OCI-LY7 (cell line): ENCODE results near the gene GIMAP1. TPM values are rescaled to one million over a fixed set of nuclear protein-coding genes. Genes with fewer than 3 reads are reported as not detected.

Source experiments
- BruUV-seq: library from RNA; stranded (reverse); fragments of 400-500 nt; replicated peaks from 2 replicates; lab custom pipeline; 2021; lab: Mats Ljungman, UMichigan
- CTCF ChIA-PET: fragments of 300-600 bp; sonication (Branson Sonifier 250); formaldehyde crosslinking; loops from one replicate; lab custom pipeline; 2022; ENCODE audit warnings: antibody characterized with exemption; ENCODE audit not compliant: unreplicated experiment; lab: Charles Lee
- POLR2A ChIA-PET: fragments of 300-600 bp; sonication (Branson Sonifier 250); formaldehyde crosslinking; loops from one replicate; lab custom pipeline; 2022; ENCODE audit warnings: antibody characterized with exemption; lab: Charles Lee
- DNase-seq: peaks from one replicate; pipeline ENCODE4 v3.0.0-alpha.2; 2015; ENCODE audit warnings: low spot score
- H2AFZ ChIP-seq: fragments of 200-600 bp; sonication (generic), shearing (Covaris generic); 2 replicates; pipeline ENCODE4 v1.6.1; 2014; ENCODE audit warnings: mild to moderate bottlenecking, antibody characterized with exemption, low read length, moderate library complexity
- H3K27ac ChIP-seq: fragments of 200-600 bp; sonication (generic); 2 replicates; pipeline ENCODE4 v1.5.1; 2014; ENCODE audit warnings: mixed run types, low read depth, mild to moderate bottlenecking, moderate library complexity, low read length, inconsistent platforms; ENCODE audit not compliant: poor library complexity, severe bottlenecking
- H3K36me3 ChIP-seq: fragments of 200-600 bp; sonication (generic); 2 replicates; pipeline ENCODE4 v1.6.1; 2014; ENCODE audit warnings: mild to moderate bottlenecking, antibody characterized with exemption, low read length, moderate library complexity, mixed read lengths; ENCODE audit not compliant: insufficient read depth
- H3K4me1 ChIP-seq: fragments of 200-600 bp; sonication (generic); 2 replicates; pipeline ENCODE4 v1.5.1; 2014; ENCODE audit warnings: mild to moderate bottlenecking, low read length; ENCODE audit not compliant: insufficient read depth, poor library complexity, severe bottlenecking
- H3K4me2 ChIP-seq: fragments of 200-600 bp; sonication (generic); 2 replicates; pipeline ENCODE4 v1.6.1; 2014; ENCODE audit warnings: mild to moderate bottlenecking, low read length
- H3K4me3 ChIP-seq: fragments of 200-600 bp; sonication (generic); 2 replicates; pipeline ENCODE4 v1.5.1; 2014; ENCODE audit warnings: mild to moderate bottlenecking, low read depth, low read length; ENCODE audit not compliant: poor library complexity, severe bottlenecking
- H3K79me2 ChIP-seq: fragments of 200-600 bp; sonication (generic); 2 replicates; pipeline ENCODE4 v1.6.1; 2016; ENCODE audit warnings: low read depth, mild to moderate bottlenecking, low read length, moderate library complexity, mixed read lengths; ENCODE audit not compliant: insufficient read depth
- H3K9me2 ChIP-seq: fragments of 200-600 bp; sonication (generic); 2 replicates; pipeline ENCODE4 v1.6.1; 2016; ENCODE audit warnings: mild to moderate bottlenecking, low read length, mixed read lengths; ENCODE audit not compliant: insufficient read depth
- H3K9me3 ChIP-seq: fragments of 200-600 bp; sonication (generic); 2 replicates; pipeline ENCODE4 v1.6.1; 2014; ENCODE audit warnings: mild to moderate bottlenecking, mixed run types, low read length, mixed read lengths
- H4K20me1 ChIP-seq: fragments of 200-600 bp; sonication (generic); 2 replicates; pipeline ENCODE4 v1.6.1; 2014; ENCODE audit warnings: mild to moderate bottlenecking, antibody characterized with exemption, low read length, moderate library complexity, mixed read lengths; ENCODE audit not compliant: insufficient read depth
- EZH2phosphoT487 ChIP-seq: fragments of 200-600 bp; sonication (generic); IDR thresholded peaks from 2 replicates; pipeline ENCODE4 v1.6.1; 2018; ENCODE audit warnings: low read depth, borderline replicate concordance, mild to moderate bottlenecking, mixed run types, antibody characterized with exemption, low read length, moderate library complexity, mixed read lengths
- intact Hi-C: fragments of 100-400 bp; cut with micrococcal nuclease; formaldehyde crosslinking; loops from one replicate; pipeline ENCODE4 v1.10.0; 2022; ENCODE audit not compliant: unreplicated experiment
- total RNA-seq, 2 experiments: library from RNA; depleted of rRNA in 1 of 2; stranded (reverse); fragments of >200 nt in 1 of 2; shearing (Covaris generic) in 1 of 2; gene quantifications; 2 replicates each; pipeline ENCODE4 v1.2.3, GENCODE V29; 2014 to 2022
- TF ChIP-seq, protein P1 (sequence below): fragments of 200-600 bp; sonication (generic); conservative IDR thresholded peaks from 2 replicates; pipeline ENCODE4 v1.5.1; 2014; ENCODE audit warnings: mild to moderate bottlenecking, antibody characterized with exemption, low read length, moderate library complexity, mixed read lengths

The GIMAP1 gene
- total RNA-seq, 2 experiments from 2014 or later = not detected

DNA sequence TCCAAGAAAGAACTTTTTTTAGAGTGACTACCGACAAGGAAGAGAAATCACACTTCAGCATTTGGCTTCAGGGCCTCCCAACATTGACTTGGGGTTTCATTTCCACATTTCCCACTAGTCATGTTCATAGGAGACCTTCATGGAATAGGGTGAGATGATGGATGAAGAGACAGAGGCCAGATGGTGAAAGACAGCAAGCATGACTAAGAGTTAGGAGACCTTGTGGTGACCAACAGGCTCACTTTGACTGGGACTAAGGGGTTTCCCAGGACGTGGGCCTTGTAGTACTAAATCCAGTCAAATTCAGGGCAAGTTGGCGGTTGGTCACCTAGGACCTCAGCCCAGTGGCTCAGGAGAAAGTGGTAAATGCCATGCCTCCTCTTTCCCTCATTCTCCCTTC lies 17.8 kb downstream of the GIMAP1 start:
- DNase-seq = no peak
- H3K79me2 ChIP-seq = no peaks in the 10 kb centered on the region
- H3K4me1 ChIP-seq = no peaks in the 10 kb centered on the region
- H3K9me3 ChIP-seq = no peaks in the 10 kb centered on the region
- no peak overlapping the region for H3K27ac ChIP-seq
- no peak for TF ChIP-seq EZH2phosphoT487
- TF ChIP-seq, protein P1, sequence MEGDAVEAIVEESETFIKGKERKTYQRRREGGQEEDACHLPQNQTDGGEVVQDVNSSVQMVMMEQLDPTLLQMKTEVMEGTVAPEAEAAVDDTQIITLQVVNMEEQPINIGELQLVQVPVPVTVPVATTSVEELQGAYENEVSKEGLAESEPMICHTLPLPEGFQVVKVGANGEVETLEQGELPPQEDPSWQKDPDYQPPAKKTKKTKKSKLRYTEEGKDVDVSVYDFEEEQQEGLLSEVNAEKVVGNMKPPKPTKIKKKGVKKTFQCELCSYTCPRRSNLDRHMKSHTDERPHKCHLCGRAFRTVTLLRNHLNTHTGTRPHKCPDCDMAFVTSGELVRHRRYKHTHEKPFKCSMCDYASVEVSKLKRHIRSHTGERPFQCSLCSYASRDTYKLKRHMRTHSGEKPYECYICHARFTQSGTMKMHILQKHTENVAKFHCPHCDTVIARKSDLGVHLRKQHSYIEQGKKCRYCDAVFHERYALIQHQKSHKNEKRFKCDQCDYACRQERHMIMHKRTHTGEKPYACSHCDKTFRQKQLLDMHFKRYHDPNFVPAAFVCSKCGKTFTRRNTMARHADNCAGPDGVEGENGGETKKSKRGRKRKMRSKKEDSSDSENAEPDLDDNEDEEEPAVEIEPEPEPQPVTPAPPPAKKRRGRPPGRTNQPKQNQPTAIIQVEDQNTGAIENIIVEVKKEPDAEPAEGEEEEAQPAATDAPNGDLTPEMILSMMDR = no peak
- H3K9me2 ChIP-seq = no peaks in the 10 kb centered on the region
- no TSS peak for BruUV-seq
- ChIA-PET POLR2A (interaction anchor here (0.6 kb wide), 1 partner anchor 968 kb away, joined by 4 read pairs; no protein-coding TSS in a partner anchor), CTCF (no interaction called here)
- no peaks in the 10 kb centered on the region for H3K36me3 ChIP-seq
- no peaks in the 10 kb centered on the region for H4K20me1 ChIP-seq
- H2AFZ ChIP-seq = no peak overlapping the region
- no peak overlapping the region for H3K4me2 ChIP-seq
- intact Hi-C loops = no loop called here
- no peak overlapping the region for H3K4me3 ChIP-seq

DNA sequence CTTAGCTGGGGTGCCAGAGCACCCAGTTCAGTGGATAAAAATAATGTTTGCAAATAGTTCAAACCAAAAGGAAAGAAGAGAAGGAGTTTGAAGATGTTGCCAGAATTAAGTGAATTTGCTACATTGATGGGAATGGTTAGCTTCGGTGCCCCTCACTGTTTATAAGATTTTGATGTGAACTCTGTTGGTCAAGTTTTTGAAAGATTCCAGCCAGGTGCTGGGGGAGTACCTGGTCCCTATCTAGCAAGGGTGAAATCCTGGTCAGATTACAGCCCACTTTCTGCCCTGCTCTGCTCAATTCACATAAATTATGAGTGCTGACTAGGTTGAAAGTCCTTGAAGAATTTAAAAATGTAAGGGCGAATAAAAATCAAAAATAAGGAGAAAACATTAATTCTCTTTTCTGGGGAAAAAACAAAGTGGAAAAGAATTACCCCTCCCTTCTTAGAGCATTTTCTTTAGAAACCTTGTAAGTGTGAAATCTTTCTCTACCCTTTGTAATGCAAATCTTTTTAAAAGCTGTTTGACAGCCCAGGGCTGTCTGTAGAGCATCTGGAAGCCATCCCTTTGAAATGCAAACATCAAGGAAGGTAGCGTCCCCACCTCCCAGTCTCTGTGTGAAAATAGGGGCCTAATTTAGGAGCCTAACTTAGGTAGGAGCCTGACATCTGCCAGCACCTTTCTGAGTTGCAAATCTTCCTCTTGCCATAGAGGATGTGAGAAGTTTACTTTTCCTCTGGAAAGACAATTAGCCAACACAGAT lies 19.4 kb downstream of the GIMAP1 start:
- POLR2A ChIA-PET = no interaction called here
- no peak overlapping the region for H3K27ac ChIP-seq
- H3K9me2 ChIP-seq = no peaks in the 10 kb centered on the region
- intact Hi-C loops = no loop called here
- no peak overlapping the region for H3K4me3 ChIP-seq
- TF ChIP-seq, protein P1 = no peak
- no peak for TF ChIP-seq EZH2phosphoT487
- no peak for DNase-seq
- H3K36me3 ChIP-seq = no peaks in the 10 kb centered on the region
- no TSS peak for BruUV-seq
- H3K9me3 ChIP-seq = no peaks in the 10 kb centered on the region
- CTCF ChIA-PET = no interaction called here
- no peak overlapping the region for H2AFZ ChIP-seq
- H3K4me2 ChIP-seq = no peak overlapping the region
- no peaks in the 10 kb centered on the region for H3K79me2 ChIP-seq
- H3K4me1 ChIP-seq = no peaks in the 10 kb centered on the region
- H4K20me1 ChIP-seq = no peaks in the 10 kb centered on the region

DNA sequence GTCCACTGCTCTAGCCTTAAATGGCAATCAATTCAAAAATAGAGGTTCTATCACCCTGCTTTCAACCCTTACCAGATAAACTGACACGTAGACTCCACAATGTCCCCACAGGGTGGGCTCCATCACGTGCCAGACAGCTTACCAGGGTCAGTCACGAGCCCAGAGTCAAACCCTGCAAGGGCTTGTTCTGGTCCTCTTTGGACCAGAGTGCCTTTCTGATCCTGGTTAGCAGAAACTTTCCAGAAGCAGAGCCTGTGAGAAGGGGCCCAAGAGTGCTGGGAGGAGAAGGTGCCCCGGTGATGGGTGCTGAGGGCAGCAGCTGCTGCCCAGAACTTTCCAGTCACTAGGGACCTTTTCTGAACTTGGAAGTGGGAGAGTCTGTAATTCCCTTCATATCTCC lies 20.5 kb downstream of the GIMAP1 start:
- no peaks in the 10 kb centered on the region for H3K9me2 ChIP-seq
- DNase-seq = no peak
- no peaks in the 10 kb centered on the region for H3K79me2 ChIP-seq
- no peak overlapping the region for H3K27ac ChIP-seq
- ChIA-PET POLR2A (no interaction called here), CTCF (no interaction called here)
- no TSS peak for BruUV-seq
- H3K9me3 ChIP-seq = no peaks in the 10 kb centered on the region
- H3K36me3 ChIP-seq = no peaks in the 10 kb centered on the region
- no peaks in the 10 kb centered on the region for H4K20me1 ChIP-seq
- no peaks in the 10 kb centered on the region for H3K4me1 ChIP-seq
- intact Hi-C loops = no loop called here
- H3K4me2 ChIP-seq = no peak overlapping the region
- TF ChIP-seq, protein P1 = no peak
- TF ChIP-seq EZH2phosphoT487 = no peak
- H2AFZ ChIP-seq = no peak overlapping the region
- no peak overlapping the region for H3K4me3 ChIP-seq
